ENCODE results near the gene CCDC127.

DNA sequence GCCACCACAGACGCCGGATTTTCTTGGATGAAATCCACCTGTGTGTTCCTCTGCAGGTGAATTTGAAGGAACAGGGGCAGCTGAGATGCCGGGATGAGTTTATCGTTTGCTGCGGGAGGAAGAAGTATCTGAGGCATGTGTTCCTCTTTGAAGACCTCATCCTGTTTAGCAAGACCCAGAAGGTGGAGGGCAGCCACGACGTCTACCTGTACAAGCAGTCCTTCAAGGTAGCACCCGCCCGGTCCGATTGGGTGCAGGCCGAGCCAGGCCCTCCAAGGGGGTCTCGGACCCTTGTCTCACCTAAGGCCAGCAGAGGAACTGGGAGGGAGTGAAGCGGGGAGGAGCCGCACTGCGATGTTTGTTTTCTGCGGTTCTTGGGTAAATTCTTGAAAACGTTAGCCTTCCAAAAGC is 45.1 kb downstream of the CCDC127 start:
- no peak for TF ChIP-seq YY1 (IDR thresholded peaks at IDR 0.05; ENCODE audit: insufficient read depth, insufficient read length)
- no peak for TF ChIP-seq SUZ12 (IDR thresholded peaks at IDR 0.05; ENCODE audit: extremely low read depth, insufficient read depth, insufficient read length)
- no peak for TF ChIP-seq ZNF274 (IDR thresholded peaks at IDR 0.05; ENCODE audit: low read depth, low read length)
